Stimulated activated memory B cell treated with anti-CD40 and anti-IgM and Interleukin-4, amounts not matched to agents 10 μg/mL and 1 μg/mL and 100 μg/mL, for 72 hours (primary cell): ENCODE data around the gene KRTAP12-1.
"Not testable (repeated sequence)": the region's sequence is repeated elsewhere in the genome, so short reads cannot be mapped to it uniquely, and the experiment has no call there.

Source experiments
- ATAC-seq: fragments of 150-1000 bp; cut with Tn5 transposase; 2 replicates; pipeline ENCODE4 v1.10.0; 2021
- H3K27ac Mint-ChIP-seq: one replicate; pipeline ENCODE4 v1.8.0; 2022; ENCODE audit warnings: mild to moderate bottlenecking, mixed read lengths
- H3K27me3 Mint-ChIP-seq: one replicate; pipeline ENCODE4 v1.8.0; 2022; ENCODE audit warnings: mixed read lengths
- H3K36me3 Mint-ChIP-seq: one replicate; pipeline ENCODE4 v1.8.0; 2022; ENCODE audit warnings: mixed read lengths
- H3K4me1 Mint-ChIP-seq: one replicate; pipeline ENCODE4 v1.8.0; 2022; ENCODE audit warnings: mixed read lengths
- H3K4me3 Mint-ChIP-seq: one replicate; pipeline ENCODE4 v1.8.0; 2022; ENCODE audit warnings: mild to moderate bottlenecking, moderate library complexity, mixed read lengths
- H3K9me3 Mint-ChIP-seq: one replicate; pipeline ENCODE4 v1.8.0; 2022; ENCODE audit warnings: mixed read lengths

The KRTAP12-1 gene

GRCh38 chr21:44694776-44695175, 12.8 kb upstream of the KRTAP12-1 start:
- Mint-ChIP-seq H3K4me3 (no peak overlapping the region), H3K9me3 (peaks cover 8% of the 10 kb centered on the region), H3K27me3 (peaks cover 43% of the 10 kb centered on the region), H3K27ac (no peak overlapping the region), H3K4me1 (no peaks in the 10 kb centered on the region), H3K36me3 (no peaks in the 10 kb centered on the region)
- no peak for ATAC-seq

- no peaks in the 10 kb centered on the region for H3K4me1 Mint-ChIP-seq
- peaks cover 8% of the 10 kb centered on the region for H3K9me3 Mint-ChIP-seq
- H3K27ac Mint-ChIP-seq: no peak overlapping the region
- peaks cover 38% of the 10 kb centered on the region for H3K27me3 Mint-ChIP-seq
- no peak overlapping the region for H3K4me3 Mint-ChIP-seq
- no peaks in the 10 kb centered on the region for H3K36me3 Mint-ChIP-seq
- ATAC-seq: no peak
Observed at GRCh38 chr21:44692798-44693512, 11.0 kb upstream of the KRTAP12-1 start.

GRCh38 chr21:44691686-44692085, 9.7 kb upstream of the KRTAP12-1 start:
- Mint-ChIP-seq H3K4me3 (no peak overlapping the region), H3K9me3 (peaks cover 8% of the 10 kb centered on the region), H3K27me3 (peaks cover 38% of the 10 kb centered on the region), H3K36me3 (no peaks in the 10 kb centered on the region), H3K4me1 (no peaks in the 10 kb centered on the region), H3K27ac (no peak overlapping the region)
- ATAC-seq: no peak

GRCh38 chr21:44689740-44690139, 7.8 kb upstream of the KRTAP12-1 start:
- not testable (repeated sequence) for H3K4me3 Mint-ChIP-seq, H3K4me1 Mint-ChIP-seq, H3K27ac Mint-ChIP-seq, H3K36me3 Mint-ChIP-seq, H3K9me3 Mint-ChIP-seq, ATAC-seq
- H3K27me3 Mint-ChIP-seq: peaks cover 43% of the 10 kb centered on the region

- H3K27me3 Mint-ChIP-seq: peaks cover 60% of the 10 kb centered on the region
- H3K27ac Mint-ChIP-seq: no peak overlapping the region
- no peaks in the 10 kb centered on the region for H3K4me1 Mint-ChIP-seq
- H3K9me3 Mint-ChIP-seq: peaks cover under 1% of the 10 kb centered on the region
- no peak for ATAC-seq
- H3K36me3 Mint-ChIP-seq: no peaks in the 10 kb centered on the region
- no peak overlapping the region for H3K4me3 Mint-ChIP-seq
Observed at GRCh38 chr21:44687671-44688070, 5.7 kb upstream of the KRTAP12-1 start.

- H3K36me3 Mint-ChIP-seq: no peaks in the 10 kb centered on the region
- H3K27me3 Mint-ChIP-seq: peaks cover 67% of the 10 kb centered on the region
- no peak overlapping the region for H3K27ac Mint-ChIP-seq
- H3K9me3 Mint-ChIP-seq: no peaks in the 10 kb centered on the region
- no peaks in the 10 kb centered on the region for H3K4me1 Mint-ChIP-seq
- ATAC-seq: no peak
- no peak overlapping the region for H3K4me3 Mint-ChIP-seq
Observed at GRCh38 chr21:44686843-44687561, 5.0 kb upstream of the KRTAP12-1 start.

- H3K4me1 Mint-ChIP-seq: no peaks in the 10 kb centered on the region
- H3K27me3 Mint-ChIP-seq: peaks cover 75% of the 10 kb centered on the region
- ATAC-seq: no peak
- no peaks in the 10 kb centered on the region for H3K9me3 Mint-ChIP-seq
- no peak overlapping the region for H3K27ac Mint-ChIP-seq
- H3K36me3 Mint-ChIP-seq: no peaks in the 10 kb centered on the region
- H3K4me3 Mint-ChIP-seq: no peak overlapping the region
Observed at GRCh38 chr21:44686000-44686781, 4.2 kb upstream of the KRTAP12-1 start.

GRCh38 chr21:44685050-44685449, 3.1 kb upstream of the KRTAP12-1 start:
- H3K9me3 Mint-ChIP-seq, H3K27ac Mint-ChIP-seq, H3K4me3 Mint-ChIP-seq, ATAC-seq, H3K4me1 Mint-ChIP-seq, H3K36me3 Mint-ChIP-seq: not testable (repeated sequence)
- peaks cover 86% of the 10 kb centered on the region for H3K27me3 Mint-ChIP-seq

GRCh38 chr21:44684483-44684882, 2.5 kb upstream of the KRTAP12-1 start:
- Mint-ChIP-seq H3K27me3 (peaks cover 90% of the 10 kb centered on the region), H3K4me3 (no peak overlapping the region), H3K36me3 (no peaks in the 10 kb centered on the region), H3K4me1 (no peaks in the 10 kb centered on the region), H3K27ac (no peak overlapping the region), H3K9me3 (no peaks in the 10 kb centered on the region)
- no peak for ATAC-seq

- Mint-ChIP-seq H3K9me3 (no peaks in the 10 kb centered on the region), H3K27me3 (peaks cover 90% of the 10 kb centered on the region), H3K4me1 (no peaks in the 10 kb centered on the region), H3K4me3 (no peak overlapping the region), H3K27ac (no peak overlapping the region), H3K36me3 (no peaks in the 10 kb centered on the region)
- no peak for ATAC-seq
Observed at GRCh38 chr21:44684077-44684476, 2.1 kb upstream of the KRTAP12-1 start.

GRCh38 chr21:44682580-44683151, 703 bp upstream of the KRTAP12-1 start:
- H3K4me1 Mint-ChIP-seq: no peaks in the 10 kb centered on the region
- H3K27ac Mint-ChIP-seq: no peak overlapping the region
- H3K27me3 Mint-ChIP-seq: peaks cover 77% of the 10 kb centered on the region

GRCh38 chr21:44681152-44681551, 811 bp downstream of the KRTAP12-1 start:
- no peaks in the 10 kb centered on the region for H3K4me1 Mint-ChIP-seq
- H3K36me3 Mint-ChIP-seq: no peaks in the 10 kb centered on the region
- H3K27me3 Mint-ChIP-seq: peaks cover 62% of the 10 kb centered on the region
- no peak for ATAC-seq
- no peak overlapping the region for H3K4me3 Mint-ChIP-seq
- H3K9me3 Mint-ChIP-seq: no peaks in the 10 kb centered on the region
- H3K27ac Mint-ChIP-seq: no peak overlapping the region

More at GRCh38 chr21:44682580-44683151, 703 bp upstream of the KRTAP12-1 start:
- Mint-ChIP-seq H3K4me3 (no peak overlapping the region), H3K36me3 (no peaks in the 10 kb centered on the region), H3K9me3 (no peaks in the 10 kb centered on the region)
- ATAC-seq: no peak

GRCh38 chr21:44677881-44678280, 4.1 kb downstream of the KRTAP12-1 start:
- Mint-ChIP-seq H3K4me1 (no peaks in the 10 kb centered on the region), H3K9me3 (peaks cover 2% of the 10 kb centered on the region), H3K27ac (no peak overlapping the region), H3K36me3 (no peaks in the 10 kb centered on the region), H3K27me3 (peaks cover 46% of the 10 kb centered on the region), H3K4me3 (no peak overlapping the region)
- ATAC-seq: no peak

- ATAC-seq: no peak
- Mint-ChIP-seq H3K4me1 (no peaks in the 10 kb centered on the region), H3K36me3 (no peaks in the 10 kb centered on the region), H3K27me3 (peaks cover 43% of the 10 kb centered on the region), H3K9me3 (peaks cover 14% of the 10 kb centered on the region), H3K27ac (no peak overlapping the region), H3K4me3 (no peak overlapping the region)
Observed at GRCh38 chr21:44671911-44672310, 10.1 kb downstream of the KRTAP12-1 start.
